ENCODE data around the gene EIF2AK3. TPM values are rescaled to one million over a fixed set of nuclear protein-coding genes. Genes with fewer than 3 reads are reported as not detected.

The EIF2AK3 gene
- total RNA-seq, 1 experiment from 2014 or later: 11.3 TPM

GRCh38 chr2:88671786-88672427 lies 44.6 kb upstream of the EIF2AK3 start:
- ChIA-PET CTCF (interaction anchor here (0.6 to 0.8 kb wide), 2 partner anchors 13 to 78 kb away, joined by 3 to 4 read pairs; no protein-coding TSS in a partner anchor), POLR2A (interaction anchor here (0.7 kb wide), 1 partner anchor 44 kb away, joined by 12 read pairs; no protein-coding TSS in a partner anchor)
- Histone ChIP-seq H3K9me3 (ENCODE audit: control insufficient read depth, insufficient read depth, low read depth, low read length) (no peaks in the 10 kb centered on the region), H3K36me3 (ENCODE audit: control insufficient read depth, insufficient read depth, low read length) (no peaks in the 10 kb centered on the region), H3K27me3 (ENCODE audit: control insufficient read depth, insufficient read depth, low read length) (0 out of 2 replicates have a peak, but pooled peaks cover 2% of the 10 kb centered on the region), H3K27ac (ENCODE audit: low read length) (no peak overlapping the region), H3K4me1 (ENCODE audit: control insufficient read depth, insufficient read depth, low read length) (no peaks in the 10 kb centered on the region), H3K4me3 (ENCODE audit: low read depth in 2 of 2, low read length in 2 of 2) (no peak overlapping the region)
- intact Hi-C loops (cut with micrococcal nuclease; ENCODE audit: unreplicated experiment) (no loop called here), in situ Hi-C loops (cut with HindIII; ENCODE audit: low pct_unique_long_range_greater_than_20kb, low sequenced_read_pairs) (no loop called here)
- TF ChIP-seq TCF7L2 (IDR thresholded peaks at IDR 0.05; ENCODE audit: low read depth, low read length) (no peak), REST (IDR thresholded peaks at IDR 0.05; ENCODE audit: insufficient read depth in 1 of 2, low read depth in 2 of 2, low read length in 1 of 2) (no peak), POLR2AphosphoS5 (IDR thresholded peaks at IDR 0.05; ENCODE audit: low read depth, low read length) (no peak), SIN3A (IDR thresholded peaks at IDR 0.05; ENCODE audit: borderline replicate concordance, insufficient read depth, low read depth, low read length) (no peak), CTCF (IDR thresholded peaks at IDR 0.05) (peak; percentile 95)
- peak; percentile 85 for ATAC-seq
- DNase-seq (ENCODE audit: low read depth, low spot score): no peak
- no TSS peak for BruUV-seq (replicated peaks)

- 0 out of 2 replicates have a peak, but pooled peaks have one; percentile 69 for ATAC-seq
- no peak for DNase-seq (ENCODE audit: low read depth, low spot score)
- in situ Hi-C loops (cut with HindIII; ENCODE audit: low pct_unique_long_range_greater_than_20kb, low sequenced_read_pairs) (no loop called here), intact Hi-C loops (cut with micrococcal nuclease; ENCODE audit: unreplicated experiment) (loop anchor here (2.0 kb wide), 1 partner anchor 79 kb away; no protein-coding TSS in a partner anchor)
- ChIA-PET POLR2A (no interaction called here), CTCF (interaction anchor here (0.6 to 1.1 kb wide), 6 partner anchors 11 to 316 kb away, joined by 4 to 11 read pairs (median 4); no protein-coding TSS in a partner anchor)
- Histone ChIP-seq H3K27me3 (ENCODE audit: control insufficient read depth, insufficient read depth, low read length) (0 out of 2 replicates have a peak, but pooled peaks cover 2% of the 10 kb centered on the region), H3K4me3 (ENCODE audit: low read depth in 2 of 2, low read length in 2 of 2) (no peak overlapping the region), H3K9me3 (ENCODE audit: control insufficient read depth, insufficient read depth, low read depth, low read length) (no peaks in the 10 kb centered on the region), H3K36me3 (ENCODE audit: control insufficient read depth, insufficient read depth, low read length) (no peaks in the 10 kb centered on the region), H3K4me1 (ENCODE audit: control insufficient read depth, insufficient read depth, low read length) (no peaks in the 10 kb centered on the region), H3K27ac (ENCODE audit: low read length) (no peak overlapping the region)
- BruUV-seq (replicated peaks): no TSS peak
- peak; percentile 74 for TF ChIP-seq CTCF (IDR thresholded peaks at IDR 0.05)
- TF ChIP-seq REST (IDR thresholded peaks at IDR 0.05; ENCODE audit: insufficient read depth in 1 of 2, low read depth in 2 of 2, low read length in 1 of 2): no peak
Measured at GRCh38 chr2:88669482-88670214, 42.4 kb upstream of the EIF2AK3 start.

Data from Panc1 (cell line).